Right lung (tissue), 5 donors: Measurements from ENCODE around the gene UHRF2. TPM values are rescaled to one million over a fixed set of nuclear protein-coding genes. Genes with fewer than 3 reads are reported as not detected.

Source experiments
- DNase-seq, 2 donors: peaks; one replicate each; pipeline ENCODE4 v3.0.0-alpha.2; 2013
- polyA plus RNA-seq, 5 donors: library from polyadenylated mRNA; unstranded; fragments of 120-200 nt; gene quantifications; one replicate each; pipeline versions ENCODE4 v1.2.1 to v1.2.3, GENCODE V29; 2013; ENCODE audit warnings: inconsistent platforms in 1 of 5, low replicate concordance in 1 of 5; ENCODE audit not compliant: insufficient read length in 5 of 5, insufficient read depth in 1 of 5

UHRF2 gene
- polyA plus RNA-seq, 5 donors, result 47.8 to 86.0 (median 70.3) TPM

GRCh38 chr9:6553866-6554265, 140.9 kb downstream of the UHRF2 start:
- no peak for DNase-seq

Other genes with a start within 250 kb of the UHRF2 start
- 100 to 1,000 TPM in 4 of 5 donors, 10 to 100 TPM in 1; 89.2 to 184 (median 157) TPM for gene IL33, start 197.4 kb upstream of the UHRF2 start, polyA plus RNA-seq
- gene TPD52L3, start 84.8 kb upstream of the UHRF2 start, polyA plus RNA-seq, result not detected
- gene GLDC, start 232.5 kb downstream of the UHRF2 start, polyA plus RNA-seq, result 1 to 10 TPM; 2.2 to 7.0 (median 3.8) TPM